Nephron progenitor cell (in vitro differentiated cells): ENCODE data around the gene ABTB2.

Experiments used
- DNase-seq: peaks from one replicate; pipeline ENCODE4 v3.0.0; 2021
- H3K27ac Mint-ChIP-seq: 2 replicates; pipeline ENCODE4 v1.8.0; 2021; ENCODE audit warnings: mild to moderate bottlenecking, moderate library complexity, mixed read lengths
- H3K27me3 Mint-ChIP-seq: 2 replicates; pipeline ENCODE4 v1.8.0; 2021; ENCODE audit warnings: mild to moderate bottlenecking, low read depth, mixed read lengths; ENCODE audit not compliant: poor library complexity
- H3K36me3 Mint-ChIP-seq: 2 replicates; pipeline ENCODE4 v1.8.0; 2021; ENCODE audit warnings: low read depth, mixed read lengths
- H3K4me1 Mint-ChIP-seq: 2 replicates; pipeline ENCODE4 v1.8.0; 2021; ENCODE audit warnings: mixed read lengths
- H3K4me3 Mint-ChIP-seq: 2 replicates; pipeline ENCODE4 v1.8.0; 2021; ENCODE audit warnings: mild to moderate bottlenecking, moderate library complexity, mixed read lengths
- H3K9me3 Mint-ChIP-seq: 2 replicates; pipeline ENCODE4 v1.8.0; 2021; ENCODE audit warnings: mild to moderate bottlenecking, moderate library complexity, mixed read lengths
- TF ChIP-seq, protein P1 (sequence below): fragments of 200-600 bp; sonication (generic); IDR thresholded peaks from 2 replicates; pipeline ENCODE4 v1.5.0; 2021; ENCODE audit warnings: antibody characterized with exemption

Gene ABTB2

DNA sequence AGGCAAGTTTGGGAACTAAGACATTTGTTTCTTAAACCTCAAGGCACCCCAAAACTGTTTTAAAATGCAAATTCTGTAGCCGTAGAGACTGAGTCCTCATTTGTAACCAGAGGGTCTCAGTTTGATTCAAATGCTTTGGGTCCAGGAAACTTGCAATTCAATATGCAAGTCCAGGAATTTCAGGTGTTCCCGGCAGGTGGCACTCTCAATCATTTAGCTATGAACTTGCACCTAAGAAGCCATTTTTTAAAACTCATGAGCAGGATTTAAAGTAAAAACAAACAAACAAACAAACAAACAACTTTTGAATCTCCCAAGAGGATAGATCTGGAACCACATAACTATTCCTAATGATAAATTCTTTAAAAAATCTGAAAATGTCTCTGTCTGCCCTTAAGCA, 8.7 kb upstream of the ABTB2 start:
- Mint-ChIP-seq H3K9me3 (peaks cover 7% of the 10 kb centered on the region), H3K27me3 (peaks cover 8% of the 10 kb centered on the region), H3K4me1 (peaks cover 15% of the 10 kb centered on the region), H3K27ac (no peak overlapping the region), H3K36me3 (no peaks in the 10 kb centered on the region), H3K4me3 (no peak overlapping the region)
- TF ChIP-seq, protein P1, sequence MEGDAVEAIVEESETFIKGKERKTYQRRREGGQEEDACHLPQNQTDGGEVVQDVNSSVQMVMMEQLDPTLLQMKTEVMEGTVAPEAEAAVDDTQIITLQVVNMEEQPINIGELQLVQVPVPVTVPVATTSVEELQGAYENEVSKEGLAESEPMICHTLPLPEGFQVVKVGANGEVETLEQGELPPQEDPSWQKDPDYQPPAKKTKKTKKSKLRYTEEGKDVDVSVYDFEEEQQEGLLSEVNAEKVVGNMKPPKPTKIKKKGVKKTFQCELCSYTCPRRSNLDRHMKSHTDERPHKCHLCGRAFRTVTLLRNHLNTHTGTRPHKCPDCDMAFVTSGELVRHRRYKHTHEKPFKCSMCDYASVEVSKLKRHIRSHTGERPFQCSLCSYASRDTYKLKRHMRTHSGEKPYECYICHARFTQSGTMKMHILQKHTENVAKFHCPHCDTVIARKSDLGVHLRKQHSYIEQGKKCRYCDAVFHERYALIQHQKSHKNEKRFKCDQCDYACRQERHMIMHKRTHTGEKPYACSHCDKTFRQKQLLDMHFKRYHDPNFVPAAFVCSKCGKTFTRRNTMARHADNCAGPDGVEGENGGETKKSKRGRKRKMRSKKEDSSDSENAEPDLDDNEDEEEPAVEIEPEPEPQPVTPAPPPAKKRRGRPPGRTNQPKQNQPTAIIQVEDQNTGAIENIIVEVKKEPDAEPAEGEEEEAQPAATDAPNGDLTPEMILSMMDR: no peak
- no peak for DNase-seq

DNA sequence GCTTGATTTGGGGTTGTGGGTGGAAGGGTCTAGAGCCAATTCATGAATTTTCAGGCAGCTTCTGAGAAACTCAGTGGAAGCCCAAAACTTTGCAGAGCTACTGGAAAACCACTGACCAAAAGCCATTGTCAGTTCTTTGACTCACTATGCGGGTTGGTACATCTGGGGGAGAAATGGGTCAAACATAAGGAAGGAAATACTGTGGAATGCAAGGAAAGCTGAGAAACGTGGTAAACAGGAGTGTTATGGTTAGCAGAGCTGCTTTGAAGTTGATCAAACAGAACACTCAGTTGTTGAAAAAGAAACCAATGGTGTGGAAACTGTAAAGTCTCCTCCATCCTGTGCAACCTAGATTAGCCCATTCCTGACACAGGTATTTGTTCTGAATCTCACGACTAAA, 6.3 kb upstream of the ABTB2 start:
- Mint-ChIP-seq H3K27ac (no peak overlapping the region), H3K27me3 (peaks cover 30% of the 10 kb centered on the region), H3K4me1 (peaks cover 15% of the 10 kb centered on the region), H3K4me3 (no peak overlapping the region), H3K36me3 (no peaks in the 10 kb centered on the region), H3K9me3 (peaks cover 1% of the 10 kb centered on the region)
- TF ChIP-seq, protein P1: no peak
- DNase-seq: no peak

DNA sequence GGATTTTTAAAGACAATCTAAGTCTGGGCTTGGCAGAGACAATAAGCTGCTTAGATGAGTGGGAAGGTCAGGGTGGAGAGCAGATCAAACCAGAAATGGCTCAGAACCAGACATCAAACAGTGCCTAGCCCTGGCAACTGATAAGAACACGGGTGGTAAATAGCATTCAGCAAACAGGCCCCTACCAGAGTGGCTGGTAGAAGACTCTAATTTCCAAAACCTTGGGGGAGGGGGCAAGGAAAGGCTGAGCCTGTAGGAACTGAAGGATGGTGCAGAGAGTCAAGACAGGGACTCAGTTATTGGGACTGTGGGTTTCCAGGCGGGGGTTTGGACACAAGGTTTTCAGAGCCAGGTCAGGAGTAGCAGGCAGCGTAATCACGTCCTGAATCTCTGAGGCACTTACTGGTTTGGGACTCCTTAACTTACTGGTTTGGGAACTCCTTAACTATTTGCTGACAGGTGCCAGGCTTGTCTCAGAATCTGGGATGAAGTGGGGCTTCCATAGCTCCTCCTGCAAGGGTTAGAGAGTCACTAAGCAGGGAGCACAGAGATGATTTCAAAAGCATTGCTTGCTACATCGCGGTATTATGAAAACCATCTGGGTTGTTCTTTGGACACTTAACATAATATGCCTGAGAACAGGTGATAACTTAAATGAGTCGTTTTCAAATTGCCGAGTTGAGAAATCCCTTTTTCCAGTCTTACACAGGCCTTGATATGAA, 5.7 kb upstream of the ABTB2 start:
- H3K4me1 Mint-ChIP-seq: peaks cover 19% of the 10 kb centered on the region
- no peak for DNase-seq
- H3K36me3 Mint-ChIP-seq: no peaks in the 10 kb centered on the region
- H3K27me3 Mint-ChIP-seq: peaks cover 36% of the 10 kb centered on the region
- no peaks in the 10 kb centered on the region for H3K9me3 Mint-ChIP-seq
- no peak overlapping the region for H3K4me3 Mint-ChIP-seq
- H3K27ac Mint-ChIP-seq: no peak overlapping the region
- TF ChIP-seq, protein P1: no peak

DNA sequence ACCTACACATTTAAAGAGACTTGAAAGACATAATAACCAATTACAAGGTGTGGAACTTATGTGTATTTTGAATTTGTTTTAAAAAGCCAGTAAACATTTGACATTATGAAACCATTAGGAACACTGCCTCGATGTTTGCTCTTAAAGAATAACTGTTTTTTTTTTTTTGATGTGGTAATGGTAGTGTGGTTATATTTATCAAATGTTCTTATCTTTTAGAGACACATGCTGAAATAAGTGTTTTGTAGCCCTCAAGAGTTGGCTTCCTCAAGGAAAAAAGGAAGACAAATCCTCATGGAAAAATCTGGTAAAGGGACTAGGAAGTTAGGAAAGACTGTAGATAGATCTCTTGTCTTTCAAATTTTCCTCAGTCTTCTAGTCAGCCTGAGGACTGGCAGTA, 2.2 kb upstream of the ABTB2 start:
- H3K4me1 Mint-ChIP-seq: peaks cover 37% of the 10 kb centered on the region
- TF ChIP-seq, protein P1: no peak
- no peaks in the 10 kb centered on the region for H3K9me3 Mint-ChIP-seq
- H3K27ac Mint-ChIP-seq: no peak overlapping the region
- no peak for DNase-seq
- no peak overlapping the region for H3K4me3 Mint-ChIP-seq
- H3K27me3 Mint-ChIP-seq: peaks cover 68% of the 10 kb centered on the region
- no peaks in the 10 kb centered on the region for H3K36me3 Mint-ChIP-seq

DNA sequence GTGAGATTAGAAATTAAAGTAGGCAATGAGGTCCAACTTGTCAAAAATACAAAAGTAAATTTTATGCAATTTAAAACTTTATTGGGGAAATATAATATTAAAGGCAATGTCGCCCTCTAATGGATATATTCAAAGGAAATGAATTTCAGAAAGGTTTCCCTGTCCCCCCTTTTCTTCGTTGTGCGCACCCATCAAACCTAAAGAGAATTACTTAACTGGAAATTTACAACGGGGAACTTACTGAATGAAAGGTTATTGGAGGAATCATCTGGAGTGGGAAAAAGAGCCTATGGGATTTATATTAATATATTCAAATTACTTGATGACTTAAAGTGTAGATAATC, 1.7 kb upstream of the ABTB2 start:
- no peak overlapping the region for H3K27ac Mint-ChIP-seq
- TF ChIP-seq, protein P1: peak; percentile 56
- no peaks in the 10 kb centered on the region for H3K36me3 Mint-ChIP-seq
- no peak for DNase-seq
- peaks cover 74% of the 10 kb centered on the region for H3K27me3 Mint-ChIP-seq
- peak overlapping the region; percentile 82 for H3K4me3 Mint-ChIP-seq
- peaks cover 42% of the 10 kb centered on the region for H3K4me1 Mint-ChIP-seq
- H3K9me3 Mint-ChIP-seq: no peaks in the 10 kb centered on the region
